HepG2 (cell line): ENCODE measurements around the gene RIPOR1. TPM values are rescaled to one million over a fixed set of nuclear protein-coding genes. Genes with fewer than 3 reads are reported as not detected.
A peak's percentile ranks its signal among the peaks of the same experiment; 100 is the strongest.

Source experiments
- CHD4 ChIP-seq: fragments of 200-600 bp; sonication (generic); IDR thresholded peaks from 2 replicates; pipeline ENCODE4 v1.7.0; 2017; ENCODE audit warnings: mild to moderate bottlenecking, low read length, borderline replicate concordance
- FOXC1 ChIP-seq: sonication (generic); formaldehyde crosslinking; IDR thresholded peaks from 2 replicates; pipeline ENCODE4 v1.8.0; 2022; ENCODE audit warnings: mild to moderate bottlenecking, missing genetic modification reagents, borderline replicate concordance
- FOXJ3 ChIP-seq: sonication (generic); formaldehyde crosslinking; IDR thresholded peaks from 2 replicates; pipeline ENCODE4 v1.4.0; 2020; ENCODE audit warnings: missing genetic modification reagents, mild to moderate bottlenecking, borderline replicate concordance
- HNRNPH1 ChIP-seq: fragments of 200-400 bp; formaldehyde crosslinking; optimal IDR thresholded peaks from 2 replicates; pipeline ENCODE3; 2017; ENCODE audit warnings: mild to moderate bottlenecking, low read depth, low read length
- MED8 ChIP-seq: sonication (generic); formaldehyde crosslinking; IDR thresholded peaks from 2 replicates; pipeline ENCODE4 v1.8.1; 2023; ENCODE audit warnings: mild to moderate bottlenecking, missing genetic modification reagents; ENCODE audit not compliant: insufficient replicate concordance
- NONO ChIP-seq, 2 experiments: fragments of 450-650 bp in 1 of 2; sonication (generic) in 1 of 2; formaldehyde crosslinking in 1 of 2; IDR thresholded peaks in 1 of 2; conservative IDR thresholded peaks in 1 of 2; 2 replicates each; pipeline versions ENCODE4 v1.6.1 to v1.8.0; 2017 to 2022; ENCODE audit warnings: mild to moderate bottlenecking in 1 of 2, missing genetic modification reagents in 1 of 2, moderate library complexity in 1 of 2
- SRSF1 ChIP-seq: fragments of 200-400 bp; formaldehyde crosslinking; optimal IDR thresholded peaks from 2 replicates; pipeline ENCODE3; 2017; ENCODE audit warnings: mild to moderate bottlenecking, low read depth, low read length, moderate library complexity
- SUZ12 ChIP-seq: fragments of 150-350 bp; IDR thresholded peaks from 2 replicates; pipeline ENCODE4 v1.6.1; 2014; ENCODE audit warnings: low read depth, low read length
- ZC3H13 ChIP-seq: sonication (generic); formaldehyde crosslinking; IDR thresholded peaks from 2 replicates; pipeline ENCODE4 v1.8.1; 2023; ENCODE audit warnings: mild to moderate bottlenecking, missing genetic modification reagents, moderate library complexity
- ZMYM3 ChIP-seq: sonication (generic); formaldehyde crosslinking; IDR thresholded peaks from 2 replicates; pipeline ENCODE4 v1.5.1; 2020; ENCODE audit warnings: mild to moderate bottlenecking, missing genetic modification reagents
- ZNF234 ChIP-seq: sonication (generic); formaldehyde crosslinking; conservative IDR thresholded peaks from 2 replicates; pipeline ENCODE4 v1.5.1; 2020; ENCODE audit warnings: mild to moderate bottlenecking, missing genetic modification reagents
- ZNF34 ChIP-seq: sonication (generic); formaldehyde crosslinking; IDR thresholded peaks from 2 replicates; pipeline ENCODE4 v1.4.0; 2020; ENCODE audit warnings: mild to moderate bottlenecking, missing genetic modification reagents, borderline replicate concordance
- ZNF367 ChIP-seq: sonication (generic); formaldehyde crosslinking; IDR thresholded peaks from 2 replicates; pipeline ENCODE4 v1.4.0; 2020; ENCODE audit warnings: missing genetic modification reagents, borderline replicate concordance
- ZNF513 ChIP-seq: sonication (generic); formaldehyde crosslinking; conservative IDR thresholded peaks from 2 replicates; pipeline ENCODE4 v1.5.0; 2020; ENCODE audit warnings: missing genetic modification reagents
- ZNF546 ChIP-seq: sonication (generic); formaldehyde crosslinking; conservative IDR thresholded peaks from 2 replicates; pipeline ENCODE4 v1.8.1; 2023; ENCODE audit warnings: mild to moderate bottlenecking, missing genetic modification reagents
- ZNF609 ChIP-seq: sonication (generic); formaldehyde crosslinking; IDR thresholded peaks from 2 replicates; pipeline ENCODE4 v1.4.0; 2020; ENCODE audit warnings: mild to moderate bottlenecking, missing genetic modification reagents, borderline replicate concordance
- ZNF780A ChIP-seq: sonication (generic); formaldehyde crosslinking; IDR thresholded peaks from 2 replicates; pipeline ENCODE4 v1.8.0; 2022; ENCODE audit warnings: mild to moderate bottlenecking, missing genetic modification reagents, moderate library complexity
- polyA plus RNA-seq, 8 experiments: library from polyadenylated mRNA; depleted of rRNA in 3 of 8; stranded (reverse) in 7 of 8; unstranded in 1 of 8; fragments of >200 nt; fragmentation: Illumina TruSeq in 4 of 8; extraction: Trizol in 4 of 8; gene quantifications; 2 replicates each; pipeline versions ENCODE4 v1.2.1 to v1.2.3, GENCODE V29; 2011 to 2016; ENCODE audit warnings: low read depth in 4 of 8, missing spikeins in 1 of 8, mixed read lengths in 1 of 8; ENCODE audit not compliant: insufficient read depth in 1 of 8
- total RNA-seq, 5 experiments: library from RNA; depleted of rRNA; stranded (reverse); fragments of >200 nt; fragmentation: Illumina TruSeq; extraction: Trizol; gene quantifications; 2 replicates each; pipeline ENCODE4 v1.2.3, GENCODE V29; 2016; ENCODE audit warnings: low read depth in 1 of 5
- TF ChIP-seq, protein P1 (sequence below): sonication (generic); formaldehyde crosslinking; IDR thresholded peaks from 2 replicates; pipeline ENCODE4 v1.4.0; 2020; ENCODE audit warnings: missing genetic modification reagents

Gene RIPOR1
- total and polyA plus RNA-seq, 2 of the 13 experiments (the other 11 are each of a cell fraction or from before 2014, with no cell fraction given): 4.6 to 8.1 TPM

DNA sequence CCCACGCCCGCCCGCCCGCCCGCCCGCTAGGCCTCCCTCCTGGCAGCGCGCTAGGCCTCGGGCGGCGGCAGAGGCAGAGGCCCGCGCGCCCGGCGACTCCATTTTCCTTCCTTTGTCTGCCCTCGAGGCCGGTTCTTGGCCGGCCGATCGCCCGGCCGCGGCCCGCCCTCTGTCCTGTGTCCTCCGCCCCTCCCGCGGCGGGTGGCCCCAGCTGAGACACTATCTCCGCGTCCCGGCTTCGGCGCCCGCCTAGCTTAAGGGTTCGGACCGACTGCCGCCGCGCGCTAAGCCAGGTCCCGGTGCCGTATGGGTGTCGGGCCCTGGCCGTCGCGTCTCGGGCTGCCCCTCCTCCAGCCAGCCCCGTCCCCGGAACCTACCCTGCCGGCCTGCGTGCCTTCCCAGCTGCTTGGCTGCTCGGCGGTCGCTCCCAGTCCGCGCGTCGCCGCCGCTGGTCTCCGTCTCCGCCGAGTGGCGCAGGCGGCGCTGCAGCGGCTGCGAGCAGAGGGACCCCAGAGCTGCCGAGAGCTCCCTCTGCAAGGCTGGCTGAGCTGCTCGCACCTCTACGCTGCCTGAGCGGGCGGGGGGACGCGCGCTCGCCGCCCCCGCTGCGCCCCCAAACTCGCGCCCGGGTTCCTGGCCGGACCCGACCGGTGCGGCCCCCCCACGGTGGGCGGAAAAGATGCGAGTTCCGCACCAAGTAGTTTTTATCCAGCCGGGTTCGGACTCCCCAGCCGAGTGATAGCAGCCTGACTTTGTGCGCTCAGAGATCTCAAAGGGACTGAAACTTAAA, 34.5 kb downstream of the RIPOR1 start (continued):
- TF ChIP-seq ZNF234 (CRISPR knock-in tag): no peak; the same call in 1 of the 2 replicates
- peak; percentile 39; the same call in 1 of the 2 replicates for TF ChIP-seq FOXC1
- TF ChIP-seq NONO (IDR thresholded peaks at IDR 0.05): no peak
- peak; percentile 86 for TF ChIP-seq NONO (CRISPR knock-in tag; conservative IDR thresholded peaks at IDR 0.05)
- TF ChIP-seq, protein P1, sequence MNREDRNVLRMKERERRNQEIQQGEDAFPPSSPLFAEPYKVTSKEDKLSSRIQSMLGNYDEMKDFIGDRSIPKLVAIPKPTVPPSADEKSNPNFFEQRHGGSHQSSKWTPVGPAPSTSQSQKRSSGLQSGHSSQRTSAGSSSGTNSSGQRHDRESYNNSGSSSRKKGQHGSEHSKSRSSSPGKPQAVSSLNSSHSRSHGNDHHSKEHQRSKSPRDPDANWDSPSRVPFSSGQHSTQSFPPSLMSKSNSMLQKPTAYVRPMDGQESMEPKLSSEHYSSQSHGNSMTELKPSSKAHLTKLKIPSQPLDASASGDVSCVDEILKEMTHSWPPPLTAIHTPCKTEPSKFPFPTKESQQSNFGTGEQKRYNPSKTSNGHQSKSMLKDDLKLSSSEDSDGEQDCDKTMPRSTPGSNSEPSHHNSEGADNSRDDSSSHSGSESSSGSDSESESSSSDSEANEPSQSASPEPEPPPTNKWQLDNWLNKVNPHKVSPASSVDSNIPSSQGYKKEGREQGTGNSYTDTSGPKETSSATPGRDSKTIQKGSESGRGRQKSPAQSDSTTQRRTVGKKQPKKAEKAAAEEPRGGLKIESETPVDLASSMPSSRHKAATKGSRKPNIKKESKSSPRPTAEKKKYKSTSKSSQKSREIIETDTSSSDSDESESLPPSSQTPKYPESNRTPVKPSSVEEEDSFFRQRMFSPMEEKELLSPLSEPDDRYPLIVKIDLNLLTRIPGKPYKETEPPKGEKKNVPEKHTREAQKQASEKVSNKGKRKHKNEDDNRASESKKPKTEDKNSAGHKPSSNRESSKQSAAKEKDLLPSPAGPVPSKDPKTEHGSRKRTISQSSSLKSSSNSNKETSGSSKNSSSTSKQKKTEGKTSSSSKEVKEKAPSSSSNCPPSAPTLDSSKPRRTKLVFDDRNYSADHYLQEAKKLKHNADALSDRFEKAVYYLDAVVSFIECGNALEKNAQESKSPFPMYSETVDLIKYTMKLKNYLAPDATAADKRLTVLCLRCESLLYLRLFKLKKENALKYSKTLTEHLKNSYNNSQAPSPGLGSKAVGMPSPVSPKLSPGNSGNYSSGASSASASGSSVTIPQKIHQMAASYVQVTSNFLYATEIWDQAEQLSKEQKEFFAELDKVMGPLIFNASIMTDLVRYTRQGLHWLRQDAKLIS (CRISPR knock-in tag): no peak
- no peak; the same call in 1 of the 2 replicates for TF ChIP-seq ZNF609 (CRISPR knock-in tag)
- TF ChIP-seq CHD4: no peak
- no peak for TF ChIP-seq HNRNPH1
- no peak for TF ChIP-seq SRSF1
- no peak for TF ChIP-seq MED8
- peak; percentile 57; the same call in 1 of the 2 replicates for TF ChIP-seq ZNF546 (CRISPR knock-in tag)
- TF ChIP-seq FOXJ3 (CRISPR knock-in tag): no peak
- TF ChIP-seq ZNF34 (CRISPR knock-in tag): no peak
- no peak for TF ChIP-seq ZNF780A (CRISPR knock-in tag)
- peak; percentile 91 for TF ChIP-seq ZC3H13 (CRISPR knock-in tag)
- no peak for TF ChIP-seq ZMYM3
- TF ChIP-seq ZNF513: peak; percentile 93; the same call in 1 of the 2 replicates
- no peak for TF ChIP-seq ZNF367
- no peak for TF ChIP-seq SUZ12
